ENCODE data around the gene NFU1.

DNA sequence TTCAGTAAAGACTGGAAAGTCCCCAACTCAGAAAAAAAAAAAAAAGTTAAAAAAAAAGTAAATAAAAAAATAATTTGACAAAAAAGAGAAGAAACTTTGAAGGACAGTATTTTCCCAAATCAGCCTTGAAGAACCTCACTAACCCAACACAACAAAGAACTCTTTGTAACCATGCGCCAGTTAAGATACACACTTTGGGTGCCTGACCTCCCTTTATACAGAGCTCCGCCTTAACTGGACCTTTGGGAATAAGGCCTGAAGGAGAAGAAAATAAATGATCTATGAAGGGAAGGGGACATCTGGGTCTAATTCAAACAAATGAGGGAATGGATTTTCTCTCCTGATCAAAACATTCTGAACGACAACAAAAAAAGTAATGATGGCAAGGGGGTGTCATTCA is 48.0 kb downstream of the NFU1 start:
- TF ChIP-seq POLR2AphosphoS5 (IDR thresholded peaks at IDR 0.05; ENCODE audit: low read depth, low read length), result no peak
- no peak for TF ChIP-seq CEBPB (IDR thresholded peaks at IDR 0.05; ENCODE audit: low read depth)
- no peak for TF ChIP-seq CTCF (IDR thresholded peaks at IDR 0.05 in 2 of 3, conservative IDR thresholded peaks at IDR 0.05 in 1 of 3; ENCODE audit: borderline replicate concordance in 1 of 3, insufficient read depth in 1 of 3, low read depth in 2 of 3, low read length in 2 of 3)
- no peak for TF ChIP-seq RAD21 (IDR thresholded peaks at IDR 0.05; ENCODE audit: low read depth)
- TF ChIP-seq EZH2 (IDR thresholded peaks at IDR 0.05), result no peak
- TF ChIP-seq JUND (IDR thresholded peaks at IDR 0.05), result no peak
- no peak for TF ChIP-seq SIN3A (IDR thresholded peaks at IDR 0.05; ENCODE audit: low read depth)
